NCI-H2196 (cell line): ENCODE results near the gene METTL6.
A peak's percentile ranks its signal among the peaks of the same experiment; 100 is the strongest.
"Not testable (repeated sequence)": the region's sequence is repeated elsewhere in the genome, so short reads cannot be mapped to it uniquely, and the experiment has no call there.

ENCODE experiments used
- DNase-seq: peaks from one replicate; lab custom pipeline; 2025; ENCODE audit not compliant: unreplicated experiment; lab: John Stamatoyannopoulos, UW

Gene METTL6

DNA sequence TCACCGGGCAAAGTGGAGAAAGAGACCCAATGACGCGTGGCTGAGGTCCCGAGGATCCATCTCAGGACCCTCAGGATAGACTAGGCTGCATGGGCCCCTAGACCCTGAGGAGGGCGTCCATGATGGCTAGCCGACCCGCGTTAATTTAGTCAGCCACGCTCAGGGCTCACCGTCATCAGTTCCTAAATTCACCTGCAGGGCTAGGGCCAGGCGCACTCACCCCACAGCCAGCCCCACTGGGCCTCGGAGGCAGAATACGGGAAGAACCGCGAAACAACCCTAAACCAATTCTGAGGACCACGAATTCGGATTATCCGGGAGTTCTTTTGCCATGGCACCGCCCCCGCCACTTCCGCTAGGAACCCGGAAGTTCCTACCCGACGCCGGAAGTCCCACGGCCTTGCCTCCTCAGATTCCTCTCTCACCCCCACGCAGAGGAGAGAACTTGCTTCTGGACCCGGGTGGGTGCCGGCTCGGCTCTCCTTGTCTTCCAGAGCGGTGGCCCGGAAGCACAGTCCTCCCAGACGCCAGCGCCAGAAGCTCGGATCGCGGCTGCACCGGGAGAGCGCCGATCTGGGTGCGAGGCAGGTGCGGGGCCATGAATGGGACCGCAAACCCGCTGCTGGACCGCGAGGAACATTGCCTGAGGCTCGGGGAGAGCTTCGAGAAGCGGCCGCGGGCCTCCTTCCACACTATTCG is at the start of gene METTL6, which contains the start of gene EAF1:
Gene METTL6 (minus strand): TSS at position 363 of the 699 bp plus-strand sequence. CDS start 1,033 bp downstream, outside the sequence.
Gene EAF1 (plus strand): TSS at position 417 of the 699 bp plus-strand sequence. CDS start 182 bp downstream, at position 599.
- DNase-seq, result peak; percentile 62

DNA sequence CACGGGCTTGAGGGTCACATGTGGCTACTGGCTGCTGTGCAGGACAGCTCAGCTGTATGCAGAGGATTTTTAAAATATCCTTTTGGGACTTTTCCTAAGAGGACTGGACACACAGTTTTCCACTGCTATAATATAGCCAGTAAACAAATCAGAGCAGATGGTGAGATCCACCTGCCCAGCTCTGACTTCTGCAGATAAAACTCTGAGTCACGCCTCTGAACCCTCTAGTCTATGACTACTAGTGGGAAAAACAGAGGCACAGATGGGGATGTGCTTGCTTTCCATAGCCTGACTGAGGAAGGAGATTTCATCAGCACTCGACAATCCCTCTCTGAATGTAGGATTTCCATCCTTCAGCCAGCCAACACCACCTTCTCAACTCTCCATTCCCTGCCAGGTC is 49.0 kb upstream of the METTL6 start:
- no peak for DNase-seq

GRCh38 chr3:15475161-15475560 is 47.8 kb upstream of the METTL6 start:
- DNase-seq, result no peak

- no peak for DNase-seq
Measured at GRCh38 chr3:15471861-15472260, 44.5 kb upstream of the METTL6 start.

- no peak for DNase-seq
Measured at GRCh38 chr3:15470849-15471248, 43.5 kb upstream of the METTL6 start.

DNA sequence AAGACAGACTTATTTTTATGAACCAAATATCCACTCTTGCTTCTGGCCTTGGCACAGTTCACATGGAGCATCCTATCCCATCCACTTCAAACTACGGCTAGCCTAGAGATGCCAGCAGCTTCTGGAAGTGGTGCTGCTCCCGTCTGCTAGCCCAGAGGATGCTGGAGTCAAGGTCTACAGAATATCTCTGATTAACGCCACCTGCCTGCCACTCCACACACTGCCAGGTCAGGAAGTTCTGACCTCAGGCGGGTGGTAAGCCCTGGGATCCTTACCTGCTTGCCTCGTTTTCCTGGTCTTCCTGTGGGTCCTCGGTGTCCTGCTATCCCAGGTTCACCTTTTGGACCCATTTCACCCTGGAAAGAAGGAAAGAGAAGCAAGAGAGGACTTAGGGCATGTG is 42.9 kb upstream of the METTL6 start:
- DNase-seq, result no peak

DNA sequence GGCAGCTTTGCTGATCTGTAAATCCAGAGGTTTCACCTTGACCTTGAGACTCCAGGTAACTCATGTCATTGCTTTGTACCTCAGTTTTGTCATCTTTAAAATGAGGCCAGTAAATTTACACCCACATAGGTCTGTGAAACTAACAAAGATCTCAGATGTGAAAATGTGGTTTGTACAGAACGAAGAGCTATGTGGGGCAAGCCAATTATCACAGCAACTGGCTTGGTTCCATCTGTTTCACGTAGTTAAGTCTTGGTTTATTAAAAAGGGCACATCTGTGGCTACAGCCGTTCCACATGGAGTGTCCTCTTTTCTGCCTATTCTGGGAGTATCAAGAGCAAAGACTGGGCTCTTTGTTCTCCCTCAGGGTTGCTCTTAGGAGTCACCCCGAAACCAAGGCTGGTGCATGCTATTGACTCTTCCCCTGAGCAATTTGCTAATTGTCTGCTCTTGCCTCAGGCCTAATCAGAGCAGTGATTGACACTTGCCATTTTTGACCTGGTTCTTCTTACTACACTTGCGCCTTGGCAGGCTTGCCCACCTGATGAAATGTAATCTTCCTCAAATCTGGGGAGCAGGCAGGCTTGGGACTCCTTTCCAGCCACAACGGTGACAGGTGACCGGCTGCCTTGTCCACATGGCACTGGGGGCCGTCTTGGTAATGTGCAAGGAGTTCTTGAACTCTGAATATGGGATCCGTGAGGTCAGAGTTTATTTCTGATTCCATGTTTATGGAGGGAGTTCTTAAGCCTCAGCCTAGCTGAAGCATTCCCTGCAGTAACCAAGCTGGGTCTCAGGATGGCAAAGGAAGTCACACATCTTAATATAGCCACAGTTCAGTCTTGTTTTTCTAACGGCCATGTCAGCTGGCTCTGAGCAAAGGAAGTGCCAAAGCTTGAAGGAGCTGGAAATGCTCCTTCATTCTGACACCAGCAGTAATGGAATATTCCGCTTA is 40.2 kb upstream of the METTL6 start:
- no peak for DNase-seq

- DNase-seq, result no peak
Measured at GRCh38 chr3:15465876-15466585, 38.7 kb upstream of the METTL6 start.

- no peak for DNase-seq
Measured at GRCh38 chr3:15462451-15462850, 35.1 kb upstream of the METTL6 start.

- DNase-seq, result no peak
Measured at GRCh38 chr3:15460891-15461531, 33.7 kb upstream of the METTL6 start.

DNA sequence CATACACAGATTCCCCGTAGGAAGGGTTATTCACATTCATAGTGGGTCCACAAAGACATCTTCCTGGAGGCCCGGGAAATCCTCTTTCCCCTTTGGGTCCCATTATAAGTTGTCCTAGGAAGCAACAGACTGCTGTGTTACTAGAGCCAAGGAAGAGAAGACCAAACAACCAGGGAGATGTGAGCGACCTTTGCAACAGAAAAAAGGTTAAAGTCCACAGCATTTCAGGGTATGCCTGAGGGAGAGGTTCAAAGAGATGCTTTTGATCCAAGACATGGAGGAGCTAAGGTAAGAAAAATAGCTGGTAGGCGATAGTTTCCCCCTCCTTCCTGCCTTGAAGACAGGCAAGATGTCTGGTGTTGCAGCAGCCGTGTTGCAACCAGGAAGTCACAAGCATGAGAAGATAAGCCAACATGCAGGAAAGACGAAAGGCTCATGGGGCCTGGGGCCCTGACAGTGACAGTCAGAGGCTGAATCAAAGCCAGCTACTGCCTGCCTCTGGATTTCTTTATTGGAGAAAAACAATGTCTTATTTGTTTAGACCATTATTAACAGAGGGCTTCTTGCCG is 31.0 kb upstream of the METTL6 start:
- DNase-seq, result no peak

DNA sequence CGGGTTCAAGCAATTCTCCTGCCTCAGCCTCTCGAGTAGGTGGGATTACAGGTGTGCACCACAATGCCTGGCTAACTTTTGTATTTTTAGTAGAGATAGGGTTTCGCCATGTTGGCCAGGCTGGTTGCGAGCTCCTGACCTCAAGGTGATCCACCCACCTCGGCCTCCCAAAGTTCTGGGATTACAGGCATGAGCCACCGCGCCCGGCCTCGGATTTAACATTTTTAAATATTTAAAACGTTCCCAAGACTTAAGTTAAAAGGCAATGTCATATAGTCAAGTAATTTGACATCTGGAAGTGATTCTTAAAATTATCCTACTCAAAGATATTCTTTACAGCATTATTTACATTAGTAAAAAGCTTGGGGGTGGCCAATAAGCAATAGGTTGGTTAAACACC is 29.6 kb upstream of the METTL6 start:
- not testable (repeated sequence) for DNase-seq

GRCh38 chr3:15456321-15456720 is 29.0 kb upstream of the METTL6 start:
- DNase-seq, result no peak

- DNase-seq, result no peak
Measured at GRCh38 chr3:15455756-15456155, 28.4 kb upstream of the METTL6 start.

DNA sequence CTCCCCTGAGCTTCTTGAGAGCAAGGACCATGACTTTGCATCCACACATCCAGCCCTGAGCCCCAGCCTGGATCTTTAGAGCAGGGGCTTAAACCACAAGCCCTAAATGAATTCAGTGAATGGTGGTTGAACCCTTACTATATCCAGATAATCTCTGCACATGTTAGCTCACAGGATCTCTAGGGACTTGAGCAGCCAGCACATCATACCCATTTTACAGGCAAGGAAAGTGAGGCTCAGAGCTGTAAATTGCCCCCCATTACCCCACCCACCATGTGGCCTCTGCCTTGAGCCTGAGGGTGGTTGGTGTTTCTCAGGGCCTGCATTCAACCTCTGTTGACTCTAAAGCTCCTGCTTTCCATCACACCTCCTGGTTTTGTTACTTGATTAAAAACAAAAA is 27.6 kb upstream of the METTL6 start:
- DNase-seq, result no peak

GRCh38 chr3:15453991-15454625 is 26.8 kb upstream of the METTL6 start:
- no peak for DNase-seq

GRCh38 chr3:15453501-15453900 is 26.2 kb upstream of the METTL6 start:
- DNase-seq, result no peak

GRCh38 chr3:15452961-15453360 is 25.6 kb upstream of the METTL6 start:
- DNase-seq, result no peak

GRCh38 chr3:15452156-15452555 is 24.8 kb upstream of the METTL6 start:
- no peak for DNase-seq
